GM20000 (cell line): Measurements from ENCODE around the gene TRMT10A.

Experiments
- DNase-seq: peaks from one replicate; pipeline ENCODE4 v3.0.0; 2012; ENCODE audit warnings: low spot score
- CTCF ChIP-seq: IDR thresholded peaks from 2 replicates; pipeline ENCODE4 v1.5.1; 2012; ENCODE audit warnings: mild to moderate bottlenecking, control low read depth; ENCODE audit errors: extremely low read depth, missing control alignments

TRMT10A gene

GRCh38 chr4:99563310-99564186 is at the start of gene TRMT10A:
Gene TRMT10A, minus strand, starts transcription at chr4:99564039. Its CDS starts 4,701 bp downstream, at chr4:99559338.
- peak; percentile 83 for DNase-seq

DNA sequence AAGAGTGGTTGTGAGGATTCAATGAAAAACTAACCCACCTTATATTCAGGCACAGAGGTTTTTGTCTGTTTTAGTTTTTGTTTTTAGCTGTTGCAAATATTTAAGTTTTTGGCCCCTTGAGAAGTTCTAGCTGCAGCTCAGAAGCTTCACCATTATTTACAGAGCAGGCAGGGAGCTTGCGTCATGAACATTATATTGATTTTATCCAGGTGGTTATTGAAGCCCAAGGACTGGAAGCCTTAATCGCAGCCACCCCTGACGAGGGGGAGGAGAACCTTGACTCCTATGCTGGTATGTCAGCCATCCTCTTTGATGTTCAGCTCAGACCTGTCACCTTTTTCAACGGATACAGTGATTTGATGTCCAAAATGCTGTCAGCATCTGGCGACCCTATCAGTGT is 48.9 kb upstream of the TRMT10A start:
- no peak for TF ChIP-seq CTCF
- DNase-seq: no peak

More at GRCh38 chr4:99563310-99564186, at the start of gene TRMT10A:
- no peak for TF ChIP-seq CTCF

DNA sequence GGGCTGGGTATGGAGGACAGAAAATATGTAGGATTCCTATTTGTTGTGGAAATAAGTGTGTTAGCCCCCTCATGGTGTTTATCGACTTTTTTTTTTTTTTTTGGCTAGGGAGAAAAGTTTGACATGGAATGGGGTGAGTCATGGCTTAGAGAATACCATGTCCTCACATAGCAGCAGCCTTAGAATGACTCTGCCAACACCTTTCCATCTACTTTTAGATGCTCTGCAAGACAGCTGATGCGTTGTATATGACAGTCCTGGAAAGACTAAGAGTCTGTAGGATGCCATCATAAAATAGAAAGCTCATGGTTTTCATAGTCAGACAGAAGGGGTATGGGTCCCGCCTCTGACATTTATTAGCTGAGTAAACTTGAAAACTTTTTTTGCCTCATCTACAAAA is 48.4 kb upstream of the TRMT10A start:
- no peak for TF ChIP-seq CTCF
- no peak for DNase-seq

- no peak for TF ChIP-seq CTCF
- DNase-seq: no peak
Observed at GRCh38 chr4:99610605-99611175, 46.9 kb upstream of the TRMT10A start.

DNA sequence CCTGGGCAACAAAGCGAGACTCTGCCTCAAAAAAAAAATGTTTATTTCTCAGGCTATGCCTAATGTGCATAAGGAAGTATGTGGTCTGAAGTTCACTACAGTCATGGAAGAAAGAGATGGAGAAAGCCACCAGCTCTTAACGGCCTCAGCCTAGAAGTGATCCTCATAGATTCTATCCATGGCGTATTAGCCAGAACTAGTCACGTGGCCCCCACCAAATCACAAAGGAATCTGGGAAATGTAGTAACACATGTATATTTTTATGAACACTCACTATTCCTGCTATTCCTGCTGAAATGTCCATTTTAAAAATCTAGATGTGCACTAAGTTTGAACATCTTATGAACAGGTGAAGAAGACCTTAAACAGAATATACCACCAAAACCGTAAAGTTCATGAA is 44.6 kb upstream of the TRMT10A start:
- TF ChIP-seq CTCF: no peak
- DNase-seq: no peak

- DNase-seq: no peak
- no peak for TF ChIP-seq CTCF
Observed at GRCh38 chr4:99606716-99607115, 42.9 kb upstream of the TRMT10A start.

- no peak for DNase-seq
- no peak for TF ChIP-seq CTCF
Observed at GRCh38 chr4:99594818-99595217, 31.0 kb upstream of the TRMT10A start.
